GM23338 (cell line): ENCODE data around the gene PLIN4. TPM values are rescaled to one million over a fixed set of nuclear protein-coding genes. Genes with fewer than 3 reads are reported as not detected.

Experiments used
- ATAC-seq: fragments of 200-7000 bp; cut with Tn5 transposase; 3 replicates; pipeline ENCODE4 v1.9.1; 2020
- DNase-seq: peaks from one replicate; pipeline ENCODE4 v3.0.0-alpha.2; 2015; ENCODE audit warnings: low spot score
- H2AFZ ChIP-seq: fragments of 200-600 bp; sonication (generic); 2 replicates; pipeline ENCODE4 v1.8.0; 2016; ENCODE audit warnings: antibody characterized with exemption, mild to moderate bottlenecking, moderate library complexity
- H3F3A ChIP-seq: fragments of 200-600 bp; sonication (generic); replicated peaks from 2 replicates; pipeline ENCODE4 v1.8.0; 2017; ENCODE audit warnings: antibody characterized with exemption, mixed run types, low read depth
- H3K27ac ChIP-seq: fragments of 200-600 bp; sonication (generic); 2 replicates; pipeline ENCODE4 v1.6.1; 2016; ENCODE audit warnings: low read depth
- H3K27me3 ChIP-seq: fragments of 200-600 bp; sonication (generic); 2 replicates; pipeline ENCODE4 v1.8.0; 2016; ENCODE audit warnings: mild to moderate bottlenecking, mixed run types, moderate library complexity; ENCODE audit not compliant: insufficient read depth
- H3K36me3 ChIP-seq: fragments of 200-600 bp; sonication (generic); 2 replicates; pipeline ENCODE4 v1.8.0; 2016; ENCODE audit warnings: mild to moderate bottlenecking; ENCODE audit not compliant: insufficient read depth
- H3K4me1 ChIP-seq: fragments of 200-600 bp; sonication (generic); 2 replicates; pipeline ENCODE4 v1.8.0; 2016; ENCODE audit warnings: mild to moderate bottlenecking, moderate library complexity; ENCODE audit not compliant: insufficient read depth
- H3K4me2 ChIP-seq: fragments of 200-600 bp; sonication (generic); 2 replicates; pipeline ENCODE4 v1.7.1; 2017; ENCODE audit warnings: mixed run types
- H3K4me3 ChIP-seq: fragments of 200-600 bp; sonication (generic); 2 replicates; pipeline ENCODE4 v1.6.1; 2016; ENCODE audit warnings: mixed run types
- H3K79me2 ChIP-seq: fragments of 200-600 bp; sonication (generic); replicated peaks from 2 replicates; pipeline ENCODE4 v1.8.0; 2017; ENCODE audit warnings: mild to moderate bottlenecking; ENCODE audit not compliant: insufficient read depth
- H3K9me2 ChIP-seq: fragments of 200-600 bp; sonication (generic); 2 replicates; pipeline ENCODE4 v1.8.0; 2017; ENCODE audit not compliant: insufficient read depth
- H4K20me1 ChIP-seq: fragments of 200-600 bp; sonication (generic); replicated peaks from 2 replicates; pipeline ENCODE4 v1.8.0; 2017; ENCODE audit warnings: mild to moderate bottlenecking; ENCODE audit not compliant: insufficient read depth
- H3K27ac Mint-ChIP-seq: 2 replicates; pipeline ENCODE4 v1.8.0; 2020; ENCODE audit warnings: inconsistent platforms, mild to moderate bottlenecking, moderate library complexity, mixed read lengths
- H3K27me3 Mint-ChIP-seq: 3 replicates; pipeline ENCODE4 v1.8.0; 2022; ENCODE audit warnings: low read depth, mild to moderate bottlenecking, moderate library complexity, mixed read lengths, inconsistent platforms; ENCODE audit not compliant: insufficient read depth, poor library complexity
- H3K36me3 Mint-ChIP-seq: 3 replicates; pipeline ENCODE4 v1.8.0; 2021; ENCODE audit warnings: low read depth, mild to moderate bottlenecking, inconsistent platforms, moderate library complexity, mixed read lengths
- H3K4me1 Mint-ChIP-seq: 3 replicates; pipeline ENCODE4 v1.8.0; 2020; ENCODE audit warnings: mild to moderate bottlenecking, inconsistent platforms, mixed read lengths
- H3K4me3 Mint-ChIP-seq: 3 replicates; pipeline ENCODE4 v1.8.0; 2021; ENCODE audit warnings: moderate library complexity, mild to moderate bottlenecking, inconsistent platforms, mixed read lengths
- H3K9me3 Mint-ChIP-seq: 3 replicates; pipeline ENCODE4 v1.8.0; 2020; ENCODE audit warnings: moderate library complexity, mild to moderate bottlenecking, inconsistent platforms, mixed read lengths
- CREB1 ChIP-seq: fragments of 250-450 bp; sonication (Bioruptor Pico); IDR thresholded peaks from 2 replicates; pipeline ENCODE4 v1.5.0; 2020; ENCODE audit warnings: low read depth, mild to moderate bottlenecking, moderate library complexity
- EZH2 ChIP-seq: fragments of 200-600 bp; sonication (generic); IDR thresholded peaks from one replicate; pipeline ENCODE4 v1.8.0; 2017; ENCODE audit warnings: antibody characterized with exemption, mild to moderate bottlenecking, low read depth; ENCODE audit not compliant: unreplicated experiment
- EZH2phosphoT487 ChIP-seq: fragments of 200-600 bp; sonication (generic); IDR thresholded peaks from one replicate; pipeline ENCODE4 v1.8.1; 2018; ENCODE audit warnings: antibody characterized with exemption; ENCODE audit not compliant: unreplicated experiment
- JUNB ChIP-seq: IDR thresholded peaks from one replicate; pipeline ENCODE4 v1.6.1; 2016; ENCODE audit warnings: antibody characterized with exemption; ENCODE audit not compliant: unreplicated experiment
- NANOG ChIP-seq: IDR thresholded peaks from 2 replicates; pipeline ENCODE4 v1.6.1; 2016; ENCODE audit warnings: antibody characterized with exemption, borderline replicate concordance
- POLR2AphosphoS5 ChIP-seq: IDR thresholded peaks from 2 replicates; pipeline ENCODE4 v1.6.1; 2016; ENCODE audit warnings: antibody characterized with exemption, low read depth
- STAT1 ChIP-seq: IDR thresholded peaks from one replicate; pipeline ENCODE4 v1.6.1; 2016; ENCODE audit warnings: antibody characterized with exemption; ENCODE audit not compliant: unreplicated experiment
- ZNF114 ChIP-seq: fragments of 250-450 bp; sonication (Bioruptor Pico); IDR thresholded peaks from 2 replicates; pipeline ENCODE4 v1.5.0; 2020; ENCODE audit warnings: mild to moderate bottlenecking, moderate library complexity
- ZNF331 ChIP-seq: fragments of 250-450 bp; sonication (Bioruptor Pico); IDR thresholded peaks from 2 replicates; pipeline ENCODE4 v1.5.0; 2020; ENCODE audit warnings: low read depth, mild to moderate bottlenecking, moderate library complexity
- polyA plus RNA-seq: library from polyadenylated mRNA; unstranded; fragments of >200 nt; fragmentation: Nextera tagmentation; extraction: Ambion mirVana; gene quantifications from 2 replicates; pipeline ENCODE4 v1.2.1, GENCODE V29; 2016
- total RNA-seq: library from RNA; depleted of rRNA; stranded (reverse); fragments of >200 nt; shearing (Covaris generic); gene quantifications from 2 replicates; pipeline ENCODE4 v1.2.3, GENCODE V29; 2014
- TF ChIP-seq, protein P1 (sequence below): fragments of 250-450 bp; sonication (Bioruptor Pico); IDR thresholded peaks from 2 replicates; pipeline ENCODE4 v1.5.0; 2020; ENCODE audit warnings: mild to moderate bottlenecking, moderate library complexity
- TF ChIP-seq, protein P2 (sequence below), 2 experiments: fragments of 200-600 bp in 1 of 2; sonication (generic) in 1 of 2; conservative IDR thresholded peaks; 2 replicates each; pipeline versions ENCODE4 v1.5.1 to v1.6.1; 2016 to 2017; ENCODE audit warnings: antibody characterized with exemption in 2 of 2, low read depth in 2 of 2, mild to moderate bottlenecking in 2 of 2, moderate library complexity in 1 of 2
- TF ChIP-seq, protein P3 (sequence below): IDR thresholded peaks from 2 replicates; pipeline ENCODE4 v1.6.1; 2016; ENCODE audit warnings: antibody characterized with exemption
- TF ChIP-seq, protein P4 (sequence below): IDR thresholded peaks from one replicate; pipeline ENCODE4 v1.6.1; 2018; ENCODE audit warnings: antibody characterized with exemption; ENCODE audit not compliant: unreplicated experiment

The PLIN4 gene
- total and polyA plus RNA-seq, 2 experiments from 2014 or later = 0.19 to 0.59 TPM

DNA sequence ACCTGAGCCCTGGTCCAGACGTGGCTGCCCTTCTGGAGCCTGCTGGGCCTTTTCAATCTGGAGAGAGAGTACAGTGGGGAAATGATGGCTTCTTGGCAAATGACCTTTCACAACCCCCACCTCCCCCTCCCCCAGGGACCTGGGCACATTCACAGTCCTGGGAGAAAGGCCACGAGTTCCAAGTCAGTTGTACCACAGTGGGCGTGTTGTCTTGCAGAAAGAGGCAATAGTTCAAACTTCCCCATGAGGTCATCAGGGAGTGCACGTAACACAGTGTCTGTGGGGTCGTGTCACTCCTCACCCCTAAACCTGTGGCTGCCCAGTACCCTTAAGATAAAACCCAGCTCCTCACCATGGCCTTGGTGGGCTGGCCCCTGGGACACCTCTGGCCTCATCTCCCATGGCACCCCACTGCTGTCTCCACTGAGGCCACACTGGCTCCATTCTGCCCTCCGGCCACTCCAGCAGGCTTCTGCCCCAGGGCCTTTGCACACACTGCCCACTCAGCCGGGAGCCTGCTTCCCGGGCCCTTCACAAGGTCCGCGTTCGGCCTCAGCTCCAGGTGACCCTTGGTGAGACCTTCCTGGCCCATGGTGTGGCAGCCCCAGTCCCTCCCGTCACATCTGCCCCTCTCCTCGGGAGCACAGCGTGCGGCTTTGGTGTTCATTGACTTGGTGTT lies 13.3 kb downstream of the PLIN4 start:
- Mint-ChIP-seq H3K4me1 (no peaks in the 10 kb centered on the region), H3K27ac (no peak overlapping the region), H3K4me3 (no peak overlapping the region), H3K36me3 (peaks cover 11% of the 10 kb centered on the region), H3K9me3 (no peaks in the 10 kb centered on the region), H3K27me3 (peaks cover 19% of the 10 kb centered on the region)
- TF ChIP-seq, protein P1, sequence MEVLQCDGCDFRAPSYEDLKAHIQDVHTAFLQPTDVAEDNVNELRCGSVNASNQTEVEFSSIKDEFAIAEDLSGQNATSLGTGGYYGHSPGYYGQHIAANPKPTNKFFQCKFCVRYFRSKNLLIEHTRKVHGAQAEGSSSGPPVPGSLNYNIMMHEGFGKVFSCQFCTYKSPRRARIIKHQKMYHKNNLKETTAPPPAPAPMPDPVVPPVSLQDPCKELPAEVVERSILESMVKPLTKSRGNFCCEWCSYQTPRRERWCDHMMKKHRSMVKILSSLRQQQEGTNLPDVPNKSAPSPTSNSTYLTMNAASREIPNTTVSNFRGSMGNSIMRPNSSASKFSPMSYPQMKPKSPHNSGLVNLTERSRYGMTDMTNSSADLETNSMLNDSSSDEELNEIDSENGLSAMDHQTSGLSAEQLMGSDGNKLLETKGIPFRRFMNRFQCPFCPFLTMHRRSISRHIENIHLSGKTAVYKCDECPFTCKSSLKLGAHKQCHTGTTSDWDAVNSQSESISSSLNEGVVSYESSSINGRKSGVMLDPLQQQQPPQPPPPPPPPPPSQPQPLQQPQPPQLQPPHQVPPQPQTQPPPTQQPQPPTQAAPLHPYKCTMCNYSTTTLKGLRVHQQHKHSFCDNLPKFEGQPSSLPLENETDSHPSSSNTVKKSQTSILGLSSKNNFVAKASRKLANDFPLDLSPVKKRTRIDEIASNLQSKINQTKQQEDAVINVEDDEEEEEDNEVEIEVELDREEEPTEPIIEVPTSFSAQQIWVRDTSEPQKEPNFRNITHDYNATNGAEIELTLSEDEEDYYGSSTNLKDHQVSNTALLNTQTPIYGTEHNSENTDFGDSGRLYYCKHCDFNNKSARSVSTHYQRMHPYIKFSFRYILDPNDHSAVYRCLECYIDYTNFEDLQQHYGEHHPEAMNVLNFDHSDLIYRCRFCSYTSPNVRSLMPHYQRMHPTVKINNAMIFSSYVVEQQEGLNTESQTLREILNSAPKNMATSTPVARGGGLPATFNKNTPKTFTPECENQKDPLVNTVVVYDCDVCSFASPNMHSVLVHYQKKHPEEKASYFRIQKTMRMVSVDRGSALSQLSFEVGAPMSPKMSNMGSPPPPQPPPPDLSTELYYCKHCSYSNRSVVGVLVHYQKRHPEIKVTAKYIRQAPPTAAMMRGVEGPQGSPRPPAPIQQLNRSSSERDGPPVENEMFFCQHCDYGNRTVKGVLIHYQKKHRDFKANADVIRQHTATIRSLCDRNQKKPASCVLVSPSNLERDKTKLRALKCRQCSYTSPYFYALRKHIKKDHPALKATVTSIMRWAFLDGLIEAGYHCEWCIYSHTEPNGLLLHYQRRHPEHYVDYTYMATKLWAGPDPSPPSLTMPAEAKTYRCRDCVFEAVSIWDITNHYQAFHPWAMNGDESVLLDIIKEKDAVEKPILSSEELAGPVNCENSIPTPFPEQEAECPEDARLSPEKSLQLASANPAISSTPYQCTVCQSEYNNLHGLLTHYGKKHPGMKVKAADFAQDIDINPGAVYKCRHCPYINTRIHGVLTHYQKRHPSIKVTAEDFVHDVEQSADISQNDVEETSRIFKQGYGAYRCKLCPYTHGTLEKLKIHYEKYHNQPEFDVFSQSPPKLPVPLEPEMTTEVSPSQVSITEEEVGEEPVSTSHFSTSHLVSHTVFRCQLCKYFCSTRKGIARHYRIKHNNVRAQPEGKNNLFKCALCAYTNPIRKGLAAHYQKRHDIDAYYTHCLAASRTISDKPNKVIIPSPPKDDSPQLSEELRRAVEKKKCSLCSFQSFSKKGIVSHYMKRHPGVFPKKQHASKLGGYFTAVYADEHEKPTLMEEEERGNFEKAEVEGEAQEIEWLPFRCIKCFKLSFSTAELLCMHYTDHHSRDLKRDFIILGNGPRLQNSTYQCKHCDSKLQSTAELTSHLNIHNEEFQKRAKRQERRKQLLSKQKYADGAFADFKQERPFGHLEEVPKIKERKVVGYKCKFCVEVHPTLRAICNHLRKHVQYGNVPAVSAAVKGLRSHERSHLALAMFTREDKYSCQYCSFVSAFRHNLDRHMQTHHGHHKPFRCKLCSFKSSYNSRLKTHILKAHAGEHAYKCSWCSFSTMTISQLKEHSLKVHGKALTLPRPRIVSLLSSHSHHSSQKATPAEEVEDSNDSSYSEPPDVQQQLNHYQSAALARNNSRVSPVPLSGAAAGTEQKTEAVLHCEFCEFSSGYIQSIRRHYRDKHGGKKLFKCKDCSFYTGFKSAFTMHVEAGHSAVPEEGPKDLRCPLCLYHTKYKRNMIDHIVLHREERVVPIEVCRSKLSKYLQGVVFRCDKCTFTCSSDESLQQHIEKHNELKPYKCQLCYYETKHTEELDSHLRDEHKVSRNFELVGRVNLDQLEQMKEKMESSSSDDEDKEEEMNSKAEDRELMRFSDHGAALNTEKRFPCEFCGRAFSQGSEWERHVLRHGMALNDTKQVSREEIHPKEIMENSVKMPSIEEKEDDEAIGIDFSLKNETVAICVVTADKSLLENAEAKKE (CRISPR knock-in tag) = no peak
- no peak for TF ChIP-seq POLR2AphosphoS5
- TF ChIP-seq CREB1 (CRISPR knock-in tag) = no peak
- TF ChIP-seq, protein P2, sequence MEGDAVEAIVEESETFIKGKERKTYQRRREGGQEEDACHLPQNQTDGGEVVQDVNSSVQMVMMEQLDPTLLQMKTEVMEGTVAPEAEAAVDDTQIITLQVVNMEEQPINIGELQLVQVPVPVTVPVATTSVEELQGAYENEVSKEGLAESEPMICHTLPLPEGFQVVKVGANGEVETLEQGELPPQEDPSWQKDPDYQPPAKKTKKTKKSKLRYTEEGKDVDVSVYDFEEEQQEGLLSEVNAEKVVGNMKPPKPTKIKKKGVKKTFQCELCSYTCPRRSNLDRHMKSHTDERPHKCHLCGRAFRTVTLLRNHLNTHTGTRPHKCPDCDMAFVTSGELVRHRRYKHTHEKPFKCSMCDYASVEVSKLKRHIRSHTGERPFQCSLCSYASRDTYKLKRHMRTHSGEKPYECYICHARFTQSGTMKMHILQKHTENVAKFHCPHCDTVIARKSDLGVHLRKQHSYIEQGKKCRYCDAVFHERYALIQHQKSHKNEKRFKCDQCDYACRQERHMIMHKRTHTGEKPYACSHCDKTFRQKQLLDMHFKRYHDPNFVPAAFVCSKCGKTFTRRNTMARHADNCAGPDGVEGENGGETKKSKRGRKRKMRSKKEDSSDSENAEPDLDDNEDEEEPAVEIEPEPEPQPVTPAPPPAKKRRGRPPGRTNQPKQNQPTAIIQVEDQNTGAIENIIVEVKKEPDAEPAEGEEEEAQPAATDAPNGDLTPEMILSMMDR (conservative IDR thresholded peaks at IDR 0.05; ENCODE audit: low read depth in 2 of 2) = no peak
- TF ChIP-seq EZH2phosphoT487 = no peak
- TF ChIP-seq, protein P3, sequence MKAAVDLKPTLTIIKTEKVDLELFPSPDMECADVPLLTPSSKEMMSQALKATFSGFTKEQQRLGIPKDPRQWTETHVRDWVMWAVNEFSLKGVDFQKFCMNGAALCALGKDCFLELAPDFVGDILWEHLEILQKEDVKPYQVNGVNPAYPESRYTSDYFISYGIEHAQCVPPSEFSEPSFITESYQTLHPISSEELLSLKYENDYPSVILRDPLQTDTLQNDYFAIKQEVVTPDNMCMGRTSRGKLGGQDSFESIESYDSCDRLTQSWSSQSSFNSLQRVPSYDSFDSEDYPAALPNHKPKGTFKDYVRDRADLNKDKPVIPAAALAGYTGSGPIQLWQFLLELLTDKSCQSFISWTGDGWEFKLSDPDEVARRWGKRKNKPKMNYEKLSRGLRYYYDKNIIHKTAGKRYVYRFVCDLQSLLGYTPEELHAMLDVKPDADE = no peak
- no peak for TF ChIP-seq NANOG
- no peak for TF ChIP-seq ZNF331 (CRISPR knock-in tag)
- no peak for TF ChIP-seq ZNF114 (CRISPR knock-in tag)
- no peak for TF ChIP-seq EZH2
- TF ChIP-seq STAT1 = no peak
- TF ChIP-seq JUNB = no peak
- TF ChIP-seq, protein P4, sequence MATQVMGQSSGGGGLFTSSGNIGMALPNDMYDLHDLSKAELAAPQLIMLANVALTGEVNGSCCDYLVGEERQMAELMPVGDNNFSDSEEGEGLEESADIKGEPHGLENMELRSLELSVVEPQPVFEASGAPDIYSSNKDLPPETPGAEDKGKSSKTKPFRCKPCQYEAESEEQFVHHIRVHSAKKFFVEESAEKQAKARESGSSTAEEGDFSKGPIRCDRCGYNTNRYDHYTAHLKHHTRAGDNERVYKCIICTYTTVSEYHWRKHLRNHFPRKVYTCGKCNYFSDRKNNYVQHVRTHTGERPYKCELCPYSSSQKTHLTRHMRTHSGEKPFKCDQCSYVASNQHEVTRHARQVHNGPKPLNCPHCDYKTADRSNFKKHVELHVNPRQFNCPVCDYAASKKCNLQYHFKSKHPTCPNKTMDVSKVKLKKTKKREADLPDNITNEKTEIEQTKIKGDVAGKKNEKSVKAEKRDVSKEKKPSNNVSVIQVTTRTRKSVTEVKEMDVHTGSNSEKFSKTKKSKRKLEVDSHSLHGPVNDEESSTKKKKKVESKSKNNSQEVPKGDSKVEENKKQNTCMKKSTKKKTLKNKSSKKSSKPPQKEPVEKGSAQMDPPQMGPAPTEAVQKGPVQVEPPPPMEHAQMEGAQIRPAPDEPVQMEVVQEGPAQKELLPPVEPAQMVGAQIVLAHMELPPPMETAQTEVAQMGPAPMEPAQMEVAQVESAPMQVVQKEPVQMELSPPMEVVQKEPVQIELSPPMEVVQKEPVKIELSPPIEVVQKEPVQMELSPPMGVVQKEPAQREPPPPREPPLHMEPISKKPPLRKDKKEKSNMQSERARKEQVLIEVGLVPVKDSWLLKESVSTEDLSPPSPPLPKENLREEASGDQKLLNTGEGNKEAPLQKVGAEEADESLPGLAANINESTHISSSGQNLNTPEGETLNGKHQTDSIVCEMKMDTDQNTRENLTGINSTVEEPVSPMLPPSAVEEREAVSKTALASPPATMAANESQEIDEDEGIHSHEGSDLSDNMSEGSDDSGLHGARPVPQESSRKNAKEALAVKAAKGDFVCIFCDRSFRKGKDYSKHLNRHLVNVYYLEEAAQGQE = no peak
- no peak for DNase-seq
- Histone ChIP-seq H2AFZ (no peak overlapping the region), H3K4me2 (no peak overlapping the region), H3K79me2 (no peaks in the 10 kb centered on the region), H3K9me2 (no peaks in the 10 kb centered on the region), H4K20me1 (no peaks in the 10 kb centered on the region; the same call in none of the 2 replicates), H3K27ac (no peak overlapping the region), H3K4me3 (no peak overlapping the region), H3F3A (no peaks in the 10 kb centered on the region), H3K27me3 (peaks cover 10% of the 10 kb centered on the region; the same call in 1 of the 2 replicates), H3K36me3 (peaks cover 5% of the 10 kb centered on the region; the same call in 1 of the 2 replicates), H3K4me1 (no peaks in the 10 kb centered on the region)
- ATAC-seq = no peak
